ENCODE measurements around the gene SP100. TPM values are rescaled to one million over a fixed set of nuclear protein-coding genes. Genes with fewer than 3 reads are reported as not detected.
"Not testable (repeated sequence)": the region's sequence is repeated elsewhere in the genome, so short reads cannot be mapped to it uniquely, and the experiment has no call there.

Gene SP100
- total and polyA plus RNA-seq, 4 donors, result 56.2 to 128 (median 81.1) TPM

DNA sequence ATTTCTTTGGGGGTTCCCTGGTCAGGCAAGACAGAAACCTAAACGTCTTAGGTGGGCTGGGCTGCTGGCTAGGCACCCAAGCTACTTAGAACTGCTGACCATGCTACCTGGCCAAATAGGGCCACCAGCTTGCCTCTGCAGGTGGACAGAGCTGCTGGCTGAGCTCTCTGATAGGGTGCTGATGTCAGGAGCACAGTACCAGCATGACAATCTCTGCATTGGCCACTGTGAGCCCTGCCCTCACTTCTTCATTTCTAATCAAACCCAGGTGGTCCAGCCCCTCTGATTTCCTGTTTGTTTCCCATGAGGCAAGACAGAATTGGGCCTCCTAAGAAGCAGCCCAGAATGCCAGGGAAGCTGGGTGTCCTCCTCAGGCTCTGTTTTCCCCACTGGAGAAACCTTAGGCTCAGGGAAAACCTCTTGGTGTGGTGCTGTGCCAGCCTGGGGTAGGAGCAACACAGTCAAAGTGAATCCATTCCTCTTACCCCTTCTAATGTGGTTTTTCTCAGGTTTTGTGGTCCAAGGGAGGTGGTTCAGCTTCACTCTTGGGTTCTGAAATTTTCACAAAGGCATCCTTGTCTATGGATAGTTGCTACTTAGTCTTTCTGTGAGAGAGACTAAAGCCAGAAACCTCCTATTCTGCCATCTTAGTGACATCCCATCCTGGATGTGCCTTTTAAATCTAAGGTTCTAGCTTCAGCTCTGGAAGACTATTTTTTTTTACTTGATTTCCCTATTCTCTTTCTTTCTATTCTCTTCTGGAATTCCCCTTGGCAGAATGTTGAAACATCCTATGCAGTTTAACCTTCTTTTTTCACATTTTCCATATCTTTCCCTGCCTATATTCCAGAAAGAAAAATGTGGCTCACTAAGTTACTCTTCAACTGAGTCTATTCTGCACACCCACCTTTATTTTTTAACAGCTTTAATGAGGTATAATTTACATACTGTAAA lies 15.2 kb downstream of the SP100 start:
- TF ChIP-seq CTCF (IDR thresholded peaks at IDR 0.05; ENCODE audit: control extremely low read depth, extremely low read depth), result no peak
- no peak overlapping the region for H3K9ac ChIP-seq (ENCODE audit: insufficient read depth in 1 of 2, low read length in 2 of 2)
- ATAC-seq (ENCODE audit: insufficient read depth, low FRiP score) (no peak), DNase-seq (no peak)
- peaks cover 0 to 8% (median 0%) of the 10 kb centered on the region in 5 donors for H3K4me1 ChIP-seq (ENCODE audit: control insufficient read depth in 5 of 5, insufficient read depth in 5 of 5, low read length in 5 of 5)
- 91 to 93% methylated on average over 1 of the region's 1 CpG for WGBS, 2 donors
- H3K4me3 ChIP-seq, result no peak overlapping the region
- H3K27me3 ChIP-seq (ENCODE audit: control insufficient read depth in 3 of 3, insufficient read depth in 3 of 3, low read length in 2 of 3), result no peaks in the 10 kb centered on the region
- peaks cover 3 to 10% (median 6%) of the 10 kb centered on the region in 4 donors for H3K36me3 ChIP-seq (ENCODE audit: control insufficient read depth in 4 of 4, insufficient read depth in 4 of 4, low read length in 4 of 4)
- H3K9me3 ChIP-seq (ENCODE audit: control insufficient read depth in 4 of 4, insufficient read depth in 3 of 4, low read length in 3 of 4), result peaks cover 0 to 10% (median under 1%) of the 10 kb centered on the region in 4 donors
- peak overlapping the region in 1 of 2 donors; percentile 1 for H3K27ac ChIP-seq (ENCODE audit: low read depth in 1 of 2, low read length in 1 of 2)

DNA sequence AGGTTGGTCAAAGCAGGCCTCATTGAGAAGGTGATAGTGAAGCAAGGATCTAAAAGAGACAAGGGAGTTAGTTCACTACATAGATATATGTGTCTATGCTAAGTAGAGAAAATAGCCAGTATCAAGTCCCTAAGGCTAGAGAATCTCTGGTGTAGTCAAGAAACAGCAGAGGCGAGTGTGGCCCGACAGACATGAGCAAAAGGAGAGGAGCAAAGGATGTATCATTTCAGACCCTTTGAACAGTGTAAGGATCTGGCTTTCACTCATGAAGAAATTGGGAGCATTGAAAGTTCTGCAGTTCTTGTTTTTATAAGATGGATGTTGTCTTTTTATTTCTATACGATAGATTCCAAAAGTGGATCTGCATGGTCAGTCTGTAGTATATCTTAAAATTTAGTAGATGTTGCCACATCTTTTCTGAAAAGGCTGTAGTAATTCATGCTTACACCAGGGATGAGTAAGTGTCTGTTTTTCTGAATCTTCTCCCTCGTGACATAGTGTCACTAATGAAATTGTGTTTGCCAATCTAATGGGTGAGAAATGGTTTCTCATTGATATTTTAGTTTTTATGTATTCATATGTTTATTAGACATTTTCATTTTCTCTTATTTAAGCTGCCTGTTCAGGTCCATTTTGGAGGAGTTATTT lies 18.8 kb downstream of the SP100 start:
- 60 to 80% methylated on average over 4 of the region's 4 CpGs for WGBS, 2 donors
- Histone ChIP-seq H3K4me1 (ENCODE audit: control insufficient read depth in 5 of 5, insufficient read depth in 5 of 5, low read length in 5 of 5) (peaks cover 0 to 8% (median 0%) of the 10 kb centered on the region in 5 donors), H3K27me3 (ENCODE audit: control insufficient read depth in 3 of 3, insufficient read depth in 3 of 3, low read length in 2 of 3) (no peaks in the 10 kb centered on the region), H3K4me3 (no peak overlapping the region), H3K27ac (ENCODE audit: low read depth in 1 of 2, low read length in 1 of 2) (no peak overlapping the region), H3K9me3 (ENCODE audit: control insufficient read depth in 4 of 4, insufficient read depth in 3 of 4, low read length in 3 of 4) (peaks cover 0 to 10% (median 2%) of the 10 kb centered on the region in 4 donors), H3K36me3 (ENCODE audit: control insufficient read depth in 4 of 4, insufficient read depth in 4 of 4, low read length in 4 of 4) (peaks cover 3 to 9% (median 6%) of the 10 kb centered on the region in 4 donors), H3K9ac (ENCODE audit: insufficient read depth in 1 of 2, low read length in 2 of 2) (no peak overlapping the region)
- no peak for TF ChIP-seq CTCF (IDR thresholded peaks at IDR 0.05; ENCODE audit: control extremely low read depth, extremely low read depth)
- ATAC-seq (ENCODE audit: insufficient read depth, low FRiP score) (no peak), DNase-seq (no peak)

DNA sequence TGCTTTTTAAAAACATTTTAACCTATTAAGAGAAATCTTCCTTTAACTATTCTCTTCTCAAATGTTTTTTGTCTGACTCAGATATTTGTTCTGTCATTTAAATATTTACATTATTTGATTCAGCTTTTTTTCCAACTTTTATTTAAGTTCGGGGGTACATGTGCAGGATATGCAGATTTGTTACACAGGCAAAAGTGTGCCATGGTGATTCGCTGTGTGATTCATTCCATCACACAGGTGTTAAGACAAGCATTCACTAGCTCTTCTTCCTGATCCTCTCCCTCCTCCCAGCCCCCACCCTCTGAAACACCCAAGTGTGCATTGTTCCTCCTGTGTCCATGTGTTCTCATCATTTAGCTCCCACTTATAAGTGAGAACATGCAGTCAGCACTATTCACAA lies 19.4 kb downstream of the SP100 start:
- no peak overlapping the region for H3K4me3 ChIP-seq
- no peak for DNase-seq
- 91 to 97% methylated on average over 2 of the region's 2 CpGs for WGBS, 2 donors

DNA sequence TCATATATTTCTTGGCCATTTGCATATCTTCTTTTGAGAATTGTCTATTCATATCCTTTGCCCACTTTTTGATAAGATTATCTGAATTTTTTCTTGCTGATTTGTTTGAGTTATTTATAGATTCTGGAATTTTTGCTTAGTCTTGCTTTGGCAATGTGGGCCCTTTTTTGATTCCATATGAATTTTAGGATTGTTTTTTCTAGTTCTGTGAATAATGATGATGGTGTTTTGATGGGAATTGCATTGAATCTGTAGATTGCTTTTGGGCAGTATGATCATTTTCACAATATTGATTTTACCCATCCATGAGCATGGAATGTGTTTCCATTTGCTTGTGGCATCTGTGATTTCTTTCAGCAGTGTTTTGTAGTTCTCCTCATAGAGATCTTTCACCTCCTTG lies 23.1 kb downstream of the SP100 start:
- H3K9me3 ChIP-seq (ENCODE audit: control insufficient read depth in 4 of 4, insufficient read depth in 3 of 4, low read length in 3 of 4); H3K4me1 ChIP-seq (ENCODE audit: control insufficient read depth in 5 of 5, insufficient read depth in 5 of 5, low read length in 5 of 5); H3K27ac ChIP-seq (ENCODE audit: low read depth in 1 of 2, low read length in 1 of 2); H3K9ac ChIP-seq (ENCODE audit: insufficient read depth in 1 of 2, low read length in 2 of 2); ATAC-seq (ENCODE audit: insufficient read depth, low FRiP score); H3K4me3 ChIP-seq; H3K27me3 ChIP-seq (ENCODE audit: control insufficient read depth in 3 of 3, insufficient read depth in 3 of 3, low read length in 2 of 3); H3K36me3 ChIP-seq (ENCODE audit: control insufficient read depth in 4 of 4, insufficient read depth in 4 of 4, low read length in 4 of 4); DNase-seq: not testable (repeated sequence)

More for the DNA sequence above, 19.4 kb downstream of the SP100 start:
- Histone ChIP-seq H3K9me3 (ENCODE audit: control insufficient read depth in 4 of 4, insufficient read depth in 3 of 4, low read length in 3 of 4) (peaks cover 0 to 6% (median 2%) of the 10 kb centered on the region in 4 donors), H3K4me1 (ENCODE audit: control insufficient read depth in 5 of 5, insufficient read depth in 5 of 5, low read length in 5 of 5) (peaks cover 0 to 5% (median 0%) of the 10 kb centered on the region in 5 donors), H3K27me3 (ENCODE audit: control insufficient read depth in 3 of 3, insufficient read depth in 3 of 3, low read length in 2 of 3) (no peaks in the 10 kb centered on the region), H3K9ac (ENCODE audit: insufficient read depth in 1 of 2, low read length in 2 of 2) (no peak overlapping the region), H3K36me3 (ENCODE audit: control insufficient read depth in 4 of 4, insufficient read depth in 4 of 4, low read length in 4 of 4) (peaks cover 2 to 5% (median 3%) of the 10 kb centered on the region in 4 donors), H3K27ac (ENCODE audit: low read depth in 1 of 2, low read length in 1 of 2) (no peak overlapping the region)
- ATAC-seq (ENCODE audit: insufficient read depth, low FRiP score), result no peak
- no peak for TF ChIP-seq CTCF (IDR thresholded peaks at IDR 0.05; ENCODE audit: control extremely low read depth, extremely low read depth)

Data from lung (tissue), 12 donors.